DOHH2 (cell line): Measurements from ENCODE around the gene VPS51.

Source experiments
- H3F3A ChIP-seq: fragments of 200-600 bp; sonication (generic), shearing (Covaris generic); 2 replicates; pipeline ENCODE4 v1.6.0; 2016; ENCODE audit warnings: antibody characterized with exemption, mild to moderate bottlenecking; ENCODE audit not compliant: control insufficient read depth, insufficient read depth
- H3K27ac ChIP-seq: fragments of 200-600 bp; sonication (generic); 2 replicates; pipeline ENCODE4 v1.5.1; 2014; ENCODE audit warnings: low read depth, mild to moderate bottlenecking, low read length, moderate library complexity
- H3K27me3 ChIP-seq: fragments of 200-600 bp; sonication (generic); 2 replicates; pipeline ENCODE4 v1.6.1; 2014; ENCODE audit warnings: mild to moderate bottlenecking, low read length, mixed read lengths; ENCODE audit not compliant: control insufficient read depth
- H3K36me3 ChIP-seq: fragments of 200-600 bp; sonication (generic); 2 replicates; pipeline ENCODE4 v1.6.1; 2014; ENCODE audit warnings: mild to moderate bottlenecking, low read length, moderate library complexity, mixed read lengths; ENCODE audit not compliant: control insufficient read depth
- H3K4me1 ChIP-seq: fragments of 200-600 bp; sonication (generic); 2 replicates; pipeline ENCODE4 v1.6.1; 2014; ENCODE audit warnings: mild to moderate bottlenecking, low read length, mixed read lengths; ENCODE audit not compliant: control insufficient read depth
- H3K4me2 ChIP-seq: fragments of 200-600 bp; sonication (generic); 2 replicates; pipeline ENCODE4 v1.6.0; 2014; ENCODE audit warnings: mild to moderate bottlenecking, low read length, moderate library complexity
- H3K4me3 ChIP-seq: fragments of 200-600 bp; sonication (generic); 2 replicates; pipeline ENCODE4 v1.5.1; 2014; ENCODE audit warnings: mild to moderate bottlenecking, low read length, mixed read lengths
- H3K79me2 ChIP-seq: fragments of 200-600 bp; sonication (generic); 2 replicates; pipeline ENCODE4 v1.6.1; 2014; ENCODE audit warnings: mild to moderate bottlenecking, low read length, mixed read lengths; ENCODE audit not compliant: control insufficient read depth
- H3K9me2 ChIP-seq: fragments of 200-600 bp; sonication (generic); replicated peaks from 2 replicates; pipeline ENCODE4 v1.6.1; 2014; ENCODE audit warnings: mild to moderate bottlenecking, low read length, mixed read lengths; ENCODE audit not compliant: control insufficient read depth
- H3K9me3 ChIP-seq: fragments of 200-600 bp; sonication (generic); 2 replicates; pipeline ENCODE4 v1.6.1; 2014; ENCODE audit warnings: antibody characterized with exemption, low read length, mixed read lengths; ENCODE audit not compliant: control insufficient read depth, insufficient read depth
- H4K20me1 ChIP-seq: fragments of 200-600 bp; sonication (generic); 2 replicates; pipeline ENCODE4 v1.6.0; 2014; ENCODE audit warnings: low read depth, mild to moderate bottlenecking, antibody characterized with exemption, low read length, moderate library complexity; ENCODE audit not compliant: control insufficient read depth, insufficient read depth
- EZH2phosphoT487 ChIP-seq: fragments of 200-600 bp; sonication (generic); IDR thresholded peaks from 2 replicates; pipeline ENCODE4 v1.6.1; 2017; ENCODE audit warnings: borderline replicate concordance, mild to moderate bottlenecking, antibody characterized with exemption, low read length, moderate library complexity, mixed read lengths
- TF ChIP-seq, protein P1 (sequence below): fragments of 200-600 bp; sonication (generic); IDR thresholded peaks from one replicate; pipeline ENCODE4 v1.5.1; 2014; ENCODE audit warnings: antibody characterized with exemption, mild to moderate bottlenecking, low read depth, low read length; ENCODE audit not compliant: poor library complexity, severe bottlenecking

The VPS51 gene

GRCh38 chr11:65152122-65152521 is 56.1 kb downstream of the VPS51 start:
- H3K4me1 ChIP-seq: peaks cover 55% of the 10 kb centered on the region
- H3K4me3 ChIP-seq: peak overlapping the region; percentile 28
- H3K9me3 ChIP-seq: peaks cover 3% of the 10 kb centered on the region; the same call in 1 of the 2 replicates
- no peaks in the 10 kb centered on the region for H3K27me3 ChIP-seq
- TF ChIP-seq EZH2phosphoT487: no peak
- TF ChIP-seq, protein P1, sequence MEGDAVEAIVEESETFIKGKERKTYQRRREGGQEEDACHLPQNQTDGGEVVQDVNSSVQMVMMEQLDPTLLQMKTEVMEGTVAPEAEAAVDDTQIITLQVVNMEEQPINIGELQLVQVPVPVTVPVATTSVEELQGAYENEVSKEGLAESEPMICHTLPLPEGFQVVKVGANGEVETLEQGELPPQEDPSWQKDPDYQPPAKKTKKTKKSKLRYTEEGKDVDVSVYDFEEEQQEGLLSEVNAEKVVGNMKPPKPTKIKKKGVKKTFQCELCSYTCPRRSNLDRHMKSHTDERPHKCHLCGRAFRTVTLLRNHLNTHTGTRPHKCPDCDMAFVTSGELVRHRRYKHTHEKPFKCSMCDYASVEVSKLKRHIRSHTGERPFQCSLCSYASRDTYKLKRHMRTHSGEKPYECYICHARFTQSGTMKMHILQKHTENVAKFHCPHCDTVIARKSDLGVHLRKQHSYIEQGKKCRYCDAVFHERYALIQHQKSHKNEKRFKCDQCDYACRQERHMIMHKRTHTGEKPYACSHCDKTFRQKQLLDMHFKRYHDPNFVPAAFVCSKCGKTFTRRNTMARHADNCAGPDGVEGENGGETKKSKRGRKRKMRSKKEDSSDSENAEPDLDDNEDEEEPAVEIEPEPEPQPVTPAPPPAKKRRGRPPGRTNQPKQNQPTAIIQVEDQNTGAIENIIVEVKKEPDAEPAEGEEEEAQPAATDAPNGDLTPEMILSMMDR: no peak
- H3K36me3 ChIP-seq: no peaks in the 10 kb centered on the region
- no peaks in the 10 kb centered on the region for H3K79me2 ChIP-seq
- peak overlapping the region; percentile 60 for H3K4me2 ChIP-seq
- no peaks in the 10 kb centered on the region for H4K20me1 ChIP-seq
- peaks cover 24% of the 10 kb centered on the region for H3F3A ChIP-seq
- no peak overlapping the region for H3K27ac ChIP-seq
- H3K9me2 ChIP-seq: no peaks in the 10 kb centered on the region

- Histone ChIP-seq H3F3A (peaks cover 30% of the 10 kb centered on the region), H4K20me1 (no peaks in the 10 kb centered on the region), H3K9me3 (no peaks in the 10 kb centered on the region), H3K27ac (peak overlapping the region; percentile 26; the same call in 1 of the 2 replicates), H3K4me2 (peak overlapping the region; percentile 20; the same call in 1 of the 2 replicates), H3K36me3 (no peaks in the 10 kb centered on the region), H3K79me2 (no peaks in the 10 kb centered on the region), H3K4me3 (no peak overlapping the region), H3K27me3 (no peaks in the 10 kb centered on the region), H3K4me1 (peaks cover 79% of the 10 kb centered on the region), H3K9me2 (no peaks in the 10 kb centered on the region)
- TF ChIP-seq EZH2phosphoT487: no peak
- TF ChIP-seq, protein P1: no peak
Observed at GRCh38 chr11:65156256-65156655, 60.2 kb downstream of the VPS51 start.

GRCh38 chr11:65156926-65157325 is 60.9 kb downstream of the VPS51 start:
- Histone ChIP-seq H3K36me3 (no peaks in the 10 kb centered on the region), H3K79me2 (no peaks in the 10 kb centered on the region), H3K9me2 (no peaks in the 10 kb centered on the region), H3K4me2 (no peak overlapping the region), H4K20me1 (no peaks in the 10 kb centered on the region), H3K27me3 (no peaks in the 10 kb centered on the region), H3F3A (peaks cover 30% of the 10 kb centered on the region), H3K4me3 (no peak overlapping the region), H3K4me1 (peaks cover 73% of the 10 kb centered on the region), H3K27ac (no peak overlapping the region), H3K9me3 (no peaks in the 10 kb centered on the region)
- no peak for TF ChIP-seq EZH2phosphoT487
- TF ChIP-seq, protein P1: no peak

DNA sequence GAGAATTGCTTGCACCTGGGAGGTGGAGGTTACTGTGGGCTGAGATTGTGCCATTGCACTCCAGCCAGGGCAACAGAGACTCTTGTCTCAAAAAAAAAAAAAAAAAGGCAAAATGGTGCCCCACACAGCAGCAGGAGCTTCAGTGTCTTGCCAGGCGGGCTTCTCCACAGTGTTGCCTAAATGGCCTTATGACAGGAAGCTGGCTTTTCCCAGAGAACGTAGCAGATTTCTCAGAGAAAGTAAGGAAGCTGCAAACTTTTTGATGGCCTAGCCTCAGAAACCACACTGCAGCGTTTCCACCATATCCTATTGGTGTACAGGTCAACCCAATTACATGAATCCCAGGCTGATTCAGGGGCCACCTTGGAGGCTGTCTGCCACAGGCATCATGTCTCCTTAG is 61.3 kb downstream of the VPS51 start:
- H4K20me1 ChIP-seq: no peaks in the 10 kb centered on the region

More for the DNA sequence above, 61.3 kb downstream of the VPS51 start:
- Histone ChIP-seq H3K27ac (no peak overlapping the region), H3K36me3 (no peaks in the 10 kb centered on the region), H3K4me2 (no peak overlapping the region), H3K79me2 (no peaks in the 10 kb centered on the region), H3K27me3 (no peaks in the 10 kb centered on the region), H3K4me3 (no peak overlapping the region), H3F3A (peaks cover 26% of the 10 kb centered on the region), H3K9me3 (no peaks in the 10 kb centered on the region), H3K9me2 (no peaks in the 10 kb centered on the region), H3K4me1 (peaks cover 68% of the 10 kb centered on the region)
- TF ChIP-seq, protein P1: no peak
- TF ChIP-seq EZH2phosphoT487: no peak
